SK-N-SH treated with all-trans-retinoic acid at 6 μM for 48 hours (cell line): ENCODE measurements around the gene NR1H3.

Experiments
- BACH2 ChIP-seq: fragments of 250-450 bp; sonication (Bioruptor Pico); IDR thresholded peaks from 2 replicates; pipeline ENCODE4 v1.9.0; 2021; ENCODE audit warnings: mild to moderate bottlenecking, borderline replicate concordance
- CREB5 ChIP-seq: fragments of 250-450 bp; sonication (Bioruptor Pico); IDR thresholded peaks from 2 replicates; pipeline ENCODE4 v1.5.1; 2020; ENCODE audit warnings: low read depth, mild to moderate bottlenecking, moderate library complexity
- POU6F1 ChIP-seq: fragments of 250-450 bp; sonication (Bioruptor Pico); IDR thresholded peaks from 2 replicates; pipeline ENCODE4 v1.8.0; 2021; ENCODE audit warnings: low read depth, mild to moderate bottlenecking, moderate library complexity, borderline replicate concordance
- RARB ChIP-seq: fragments of 250-450 bp; sonication (Bioruptor Pico); IDR thresholded peaks from 2 replicates; pipeline ENCODE4 v1.8.0; 2021; ENCODE audit warnings: mild to moderate bottlenecking, moderate library complexity
- SNAI2 ChIP-seq: fragments of 250-450 bp; sonication (Bioruptor Pico); IDR thresholded peaks from 2 replicates; pipeline ENCODE4 v1.5.0; 2020; ENCODE audit warnings: mild to moderate bottlenecking, moderate library complexity
- ZFP30 ChIP-seq: fragments of 450-650 bp; formaldehyde crosslinking; IDR thresholded peaks from 2 replicates; pipeline ENCODE4 v1.5.0; 2022; ENCODE audit warnings: mild to moderate bottlenecking, moderate library complexity
- ZNF565 ChIP-seq: fragments of 450-650 bp; formaldehyde crosslinking; conservative IDR thresholded peaks from 2 replicates; pipeline ENCODE4 v1.5.0; 2020; ENCODE audit warnings: low read depth, mild to moderate bottlenecking, moderate library complexity
- TF ChIP-seq, protein P1 (sequence below): fragments of 250-450 bp; sonication (Bioruptor Pico); IDR thresholded peaks from 2 replicates; pipeline ENCODE4 v1.8.0; 2020; ENCODE audit warnings: mild to moderate bottlenecking, moderate library complexity, borderline replicate concordance

DNA sequence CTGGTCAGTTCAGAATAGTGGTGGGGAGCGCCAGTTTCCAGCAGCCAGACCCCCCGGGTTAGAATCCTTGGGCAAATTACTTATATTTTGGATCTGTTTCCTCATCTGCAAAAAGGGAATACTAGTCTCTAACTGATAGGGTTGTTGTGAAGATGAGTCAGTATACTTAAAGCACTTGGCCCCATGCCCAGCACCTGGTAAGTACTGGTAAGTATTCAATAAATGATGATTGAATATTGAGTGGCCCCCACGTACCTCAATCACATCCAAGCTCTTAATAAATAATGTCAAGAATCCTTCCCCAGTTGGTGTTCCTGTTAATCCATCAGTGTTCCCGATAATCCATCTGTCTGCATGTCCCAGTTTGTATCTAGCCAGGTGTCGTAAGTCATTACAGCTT is 21.3 kb upstream of the NR1H3 start:
- TF ChIP-seq ZFP30 = no peak
- no peak for TF ChIP-seq CREB5 (CRISPR knock-in tag)
- TF ChIP-seq BACH2 (CRISPR knock-in tag) = no peak
- no peak for TF ChIP-seq RARB
- no peak for TF ChIP-seq SNAI2 (CRISPR knock-in tag)
- TF ChIP-seq, protein P1, sequence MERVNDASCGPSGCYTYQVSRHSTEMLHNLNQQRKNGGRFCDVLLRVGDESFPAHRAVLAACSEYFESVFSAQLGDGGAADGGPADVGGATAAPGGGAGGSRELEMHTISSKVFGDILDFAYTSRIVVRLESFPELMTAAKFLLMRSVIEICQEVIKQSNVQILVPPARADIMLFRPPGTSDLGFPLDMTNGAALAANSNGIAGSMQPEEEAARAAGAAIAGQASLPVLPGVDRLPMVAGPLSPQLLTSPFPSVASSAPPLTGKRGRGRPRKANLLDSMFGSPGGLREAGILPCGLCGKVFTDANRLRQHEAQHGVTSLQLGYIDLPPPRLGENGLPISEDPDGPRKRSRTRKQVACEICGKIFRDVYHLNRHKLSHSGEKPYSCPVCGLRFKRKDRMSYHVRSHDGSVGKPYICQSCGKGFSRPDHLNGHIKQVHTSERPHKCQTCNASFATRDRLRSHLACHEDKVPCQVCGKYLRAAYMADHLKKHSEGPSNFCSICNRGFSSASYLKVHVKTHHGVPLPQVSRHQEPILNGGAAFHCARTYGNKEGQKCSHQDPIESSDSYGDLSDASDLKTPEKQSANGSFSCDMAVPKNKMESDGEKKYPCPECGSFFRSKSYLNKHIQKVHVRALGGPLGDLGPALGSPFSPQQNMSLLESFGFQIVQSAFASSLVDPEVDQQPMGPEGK = no peak
- no peak for TF ChIP-seq ZNF565 (CRISPR knock-in tag)
- TF ChIP-seq POU6F1 (CRISPR knock-in tag) = no peak
